Ramos (cell line): ENCODE measurements around the gene WDR46.
"Not testable (repeated sequence)": the region's sequence is repeated elsewhere in the genome, so short reads cannot be mapped to it uniquely, and the experiment has no call there.

Experiments
- in situ Hi-C: fragments of 300-500 bp; cut with MboI; formaldehyde crosslinking; loops from one replicate; pipeline ENCODE4 v1.14.3; 2022; ENCODE audit warnings: low sequenced_read_pairs; ENCODE audit not compliant: unreplicated experiment

WDR46 gene

DNA sequence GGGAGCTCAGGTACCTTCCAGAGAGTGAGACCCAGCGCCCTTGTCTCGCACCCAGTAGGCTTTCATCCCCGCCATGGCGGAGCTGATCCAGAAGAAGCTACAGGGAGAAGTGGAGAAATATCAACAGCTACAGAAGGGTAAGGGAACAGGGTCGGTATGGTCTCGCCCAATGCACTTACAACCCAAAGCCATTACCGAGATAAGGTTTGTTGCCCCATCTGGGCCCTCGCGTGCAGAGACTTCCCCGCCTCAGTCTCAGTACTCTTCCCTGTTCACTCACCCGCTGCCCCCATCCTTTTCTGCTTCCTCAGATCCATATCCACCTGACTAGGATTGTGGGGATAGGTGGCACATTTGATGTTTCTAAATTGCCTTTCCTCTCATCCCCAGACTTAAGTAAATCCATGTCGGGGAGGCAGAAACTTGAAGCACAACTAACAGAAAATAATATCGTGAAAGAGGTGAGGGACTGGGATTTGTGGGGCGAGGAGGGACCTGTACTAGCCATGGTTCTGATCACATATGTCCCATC, 811 bp upstream of the WDR46 start:
- in situ Hi-C loops = no loop called here

DNA sequence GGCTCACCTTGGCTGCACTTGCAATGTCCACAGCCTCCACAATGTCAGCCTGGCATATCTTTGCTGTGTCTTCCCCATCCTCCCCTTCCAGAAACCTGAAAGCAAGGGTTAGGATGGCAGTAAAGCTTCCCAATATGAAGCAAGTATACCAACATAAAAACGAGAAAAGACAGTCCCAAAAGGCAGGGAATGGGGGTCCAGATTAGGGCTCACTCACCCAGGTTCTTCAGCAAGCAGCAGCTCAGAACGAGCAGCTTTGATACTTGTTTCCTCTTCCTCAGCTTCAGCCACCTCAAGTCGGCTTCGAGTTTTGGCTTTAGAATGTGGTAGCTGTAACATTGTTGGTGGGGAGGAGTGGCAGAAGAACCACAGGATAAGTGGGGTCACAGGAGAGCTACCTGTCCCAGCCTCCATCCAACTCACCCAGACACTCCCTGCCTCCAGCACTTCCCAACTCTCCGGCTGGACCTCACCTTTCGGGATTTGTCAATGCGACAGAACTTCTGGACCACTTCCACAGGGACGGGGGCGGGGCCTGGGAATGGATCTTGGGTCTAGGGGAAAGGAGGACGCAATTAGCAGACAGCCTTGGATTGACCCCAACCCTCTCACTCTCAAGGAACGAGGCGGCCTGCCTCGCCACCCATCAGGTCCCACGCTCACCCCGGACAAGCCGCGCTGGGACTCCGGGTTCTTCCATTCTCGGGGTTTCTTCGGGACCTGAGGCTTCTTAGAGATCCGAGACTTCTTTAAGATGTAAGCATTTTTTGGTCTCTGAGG, 708 bp downstream of the WDR46 start:
- in situ Hi-C loops = no loop called here

DNA sequence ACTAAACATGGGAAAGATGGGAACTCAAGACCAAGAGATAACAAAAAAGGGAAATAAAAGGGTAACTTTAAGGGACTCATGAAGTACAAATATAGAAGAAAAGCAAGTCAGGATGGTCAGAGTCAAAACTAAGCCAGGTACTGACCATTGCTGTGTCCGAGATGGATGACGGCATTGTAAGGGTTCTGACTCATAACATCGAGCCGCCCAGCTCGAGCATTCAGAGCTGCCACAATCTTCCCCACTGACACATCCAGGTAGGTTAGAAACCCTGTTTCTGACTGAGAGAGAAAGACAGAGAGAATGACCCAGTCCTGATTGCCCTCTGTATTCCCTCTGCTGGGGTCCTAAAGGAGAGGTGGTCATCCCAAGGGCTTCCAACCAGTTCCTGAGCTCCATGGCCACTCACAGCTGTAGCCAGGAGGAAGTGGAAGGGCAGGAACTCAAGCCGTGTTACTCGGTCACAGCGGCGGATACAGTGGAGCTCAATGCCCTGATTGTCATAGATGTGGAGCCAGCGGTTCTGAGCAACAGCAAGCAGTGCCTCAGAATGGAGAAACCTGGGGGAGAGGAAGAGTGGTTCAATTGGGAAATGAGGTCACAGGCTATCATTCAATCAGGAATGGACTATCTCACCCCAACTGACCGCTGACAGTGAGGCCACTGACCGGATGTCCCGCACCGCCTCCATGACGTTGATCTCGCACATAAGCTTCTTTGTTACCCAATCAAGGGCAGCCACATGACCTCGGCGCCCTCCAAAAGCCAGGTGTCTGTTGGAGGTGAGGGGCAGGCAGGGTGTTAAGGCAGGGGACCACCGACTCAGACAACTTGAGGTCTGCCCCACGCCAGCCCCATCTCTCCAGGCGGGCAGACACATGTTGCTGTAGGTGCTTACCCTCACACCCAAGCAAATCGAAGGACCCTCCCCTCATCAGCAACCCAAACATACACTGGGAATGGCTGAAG, 1.8 kb downstream of the WDR46 start:
- in situ Hi-C loops = no loop called here

DNA sequence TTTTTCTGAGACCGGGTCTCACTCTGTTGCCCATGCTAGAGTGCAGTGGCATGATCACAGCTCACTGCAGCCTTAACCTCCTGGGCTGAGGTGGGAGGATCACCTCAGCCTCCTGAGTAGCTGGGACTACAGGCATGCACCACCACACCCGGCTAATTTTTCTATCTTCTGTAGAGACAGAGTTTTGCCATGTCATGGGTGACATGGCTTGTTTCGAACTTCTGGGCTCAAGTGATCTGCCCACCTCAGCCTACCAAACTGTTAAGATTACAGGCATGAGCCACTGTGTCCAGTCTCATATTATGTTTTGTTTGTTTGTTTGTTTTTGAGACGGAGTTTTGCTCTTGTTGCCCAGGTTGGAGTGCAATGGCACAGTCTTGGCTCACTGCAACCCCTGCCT, 3.8 kb downstream of the WDR46 start:
- in situ Hi-C loops = not testable (repeated sequence)

DNA sequence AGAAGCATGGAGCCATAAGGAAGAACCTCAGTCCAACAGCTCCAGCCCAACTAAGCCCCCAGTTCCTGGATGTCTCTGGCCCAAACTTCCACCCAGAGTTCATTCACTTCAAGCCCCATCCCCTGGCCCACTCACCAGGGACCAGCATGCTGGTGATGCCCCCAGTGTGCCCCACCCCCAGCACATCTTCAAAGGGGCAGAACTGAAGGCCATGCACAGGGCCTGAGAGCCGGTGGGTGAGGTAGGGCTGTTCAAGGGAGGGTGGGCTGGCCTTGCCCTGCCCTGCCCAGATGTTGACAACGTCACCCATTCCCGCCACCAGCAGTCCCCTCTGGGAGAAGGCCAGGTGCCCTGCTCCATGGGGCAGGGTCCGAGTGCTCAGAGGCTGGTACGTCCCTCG, 8.5 kb downstream of the WDR46 start:
- in situ Hi-C loops = no loop called here

DNA sequence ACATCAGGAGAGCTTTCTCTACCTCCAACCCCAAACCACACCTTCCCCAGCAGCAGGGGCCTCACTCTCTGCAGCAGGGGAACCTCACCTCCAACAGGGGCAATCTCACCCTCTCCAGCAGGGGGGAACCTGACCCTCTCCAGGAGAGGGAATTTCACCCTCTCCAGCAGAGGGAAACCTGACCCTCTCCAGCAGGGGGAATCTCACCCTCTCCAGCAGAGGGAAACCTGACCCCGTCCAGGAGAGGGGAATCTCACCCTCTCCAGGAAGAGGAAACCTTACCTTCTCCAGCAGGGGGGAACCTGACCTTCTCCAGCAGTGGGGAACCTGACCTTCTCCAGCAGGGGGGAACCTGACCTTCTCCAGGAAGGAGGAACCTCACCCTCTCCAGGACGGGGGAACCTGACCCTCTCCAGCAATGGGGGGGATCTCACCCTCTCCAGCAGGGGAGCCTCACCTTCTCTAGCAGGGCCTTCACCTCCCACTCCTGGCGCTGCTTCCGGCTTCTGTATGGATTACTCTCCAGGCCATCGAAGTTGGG, 9.0 kb downstream of the WDR46 start:
- in situ Hi-C loops = no loop called here

DNA sequence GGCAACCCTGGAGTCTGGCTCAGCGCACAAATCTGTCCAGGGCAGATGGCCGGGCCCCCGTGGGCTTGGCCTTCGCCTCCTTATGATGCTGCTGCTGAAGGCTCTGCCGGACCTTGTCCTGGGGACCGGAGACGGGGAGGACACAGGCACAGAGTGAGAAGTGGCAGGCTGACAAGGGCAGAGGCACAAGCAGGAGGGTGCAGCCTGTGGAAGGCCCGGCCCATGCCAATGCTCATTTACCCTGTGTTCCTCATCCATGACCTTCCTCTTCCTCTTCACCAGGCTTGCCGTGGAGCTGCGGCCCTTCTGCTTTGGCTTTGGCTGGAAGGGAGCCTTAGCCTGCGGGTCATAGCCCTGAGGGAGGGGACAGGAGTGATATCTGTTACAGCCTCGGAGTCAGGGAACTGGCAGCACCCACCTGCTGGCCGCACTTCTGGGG, 9.8 kb downstream of the WDR46 start:
- in situ Hi-C loops = no loop called here

DNA sequence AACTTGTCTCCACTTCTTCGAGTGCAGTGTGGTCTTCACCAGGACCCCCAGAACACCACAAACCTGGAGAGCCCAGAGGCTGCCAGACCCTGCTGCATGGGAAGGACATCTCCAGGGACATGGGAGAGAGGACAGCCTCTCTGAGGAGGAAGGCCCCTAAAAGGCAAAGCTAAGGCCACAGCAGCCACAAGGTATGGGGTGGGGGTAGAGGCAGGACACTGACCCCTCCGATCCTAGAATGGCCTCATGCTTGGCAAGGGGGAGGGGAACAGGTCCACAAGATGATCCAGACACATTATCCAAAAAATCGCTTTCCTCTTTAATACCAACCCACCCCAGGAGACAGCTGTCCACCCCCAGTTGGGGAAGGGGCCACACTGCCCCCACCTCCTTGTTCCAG, 10.2 kb downstream of the WDR46 start:
- in situ Hi-C loops = no loop called here

DNA sequence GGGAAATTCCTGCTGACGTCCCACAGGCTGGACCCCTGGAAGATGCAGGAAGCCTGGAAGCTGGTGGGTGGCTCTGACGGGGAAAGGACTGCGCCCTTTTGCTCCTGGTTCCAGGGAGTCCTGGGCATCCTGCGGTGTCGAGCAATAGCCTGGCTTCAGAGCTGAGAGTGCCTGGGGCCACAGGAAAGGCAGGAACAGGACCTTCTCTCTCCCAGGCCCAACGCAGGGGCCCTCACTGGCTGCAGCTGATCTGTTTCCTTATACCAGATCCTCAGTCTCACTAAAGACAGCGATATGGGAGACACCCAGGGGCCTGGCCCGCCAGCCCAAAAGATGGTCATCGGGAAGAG, 10.7 kb downstream of the WDR46 start:
- in situ Hi-C loops = no loop called here

DNA sequence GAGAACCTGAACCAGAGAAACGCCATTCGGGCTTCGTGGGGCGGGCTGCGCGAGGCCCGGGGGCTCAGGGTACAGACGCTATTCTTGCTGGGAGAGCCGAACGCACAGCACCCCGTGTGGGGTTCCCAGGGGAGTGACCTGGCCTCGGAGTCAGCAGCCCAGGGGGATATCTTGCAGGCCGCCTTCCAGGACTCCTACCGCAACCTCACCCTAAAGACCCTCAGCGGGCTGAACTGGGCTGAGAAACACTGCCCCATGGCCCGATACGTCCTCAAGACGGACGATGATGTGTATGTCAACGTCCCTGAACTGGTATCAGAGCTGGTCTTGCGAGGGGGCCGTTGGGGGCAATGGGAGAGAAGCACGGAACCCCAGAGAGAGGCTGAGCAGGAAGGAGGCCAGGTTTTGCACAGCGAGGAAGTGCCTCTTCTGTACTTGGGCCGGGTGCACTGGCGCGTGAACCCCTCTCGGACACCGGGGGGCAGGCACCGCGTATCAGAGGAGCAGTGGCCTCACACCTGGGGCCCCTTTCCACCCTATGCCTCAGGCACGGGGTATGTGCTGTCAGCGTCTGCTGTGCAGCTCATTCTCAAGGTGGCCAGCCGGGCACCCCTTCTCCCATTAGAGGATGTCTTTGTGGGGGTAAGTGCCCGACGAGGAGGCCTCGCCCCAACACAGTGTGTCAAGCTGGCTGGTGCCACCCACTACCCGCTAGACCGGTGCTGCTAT, 11.2 kb downstream of the WDR46 start:
- in situ Hi-C loops = no loop called here

DNA sequence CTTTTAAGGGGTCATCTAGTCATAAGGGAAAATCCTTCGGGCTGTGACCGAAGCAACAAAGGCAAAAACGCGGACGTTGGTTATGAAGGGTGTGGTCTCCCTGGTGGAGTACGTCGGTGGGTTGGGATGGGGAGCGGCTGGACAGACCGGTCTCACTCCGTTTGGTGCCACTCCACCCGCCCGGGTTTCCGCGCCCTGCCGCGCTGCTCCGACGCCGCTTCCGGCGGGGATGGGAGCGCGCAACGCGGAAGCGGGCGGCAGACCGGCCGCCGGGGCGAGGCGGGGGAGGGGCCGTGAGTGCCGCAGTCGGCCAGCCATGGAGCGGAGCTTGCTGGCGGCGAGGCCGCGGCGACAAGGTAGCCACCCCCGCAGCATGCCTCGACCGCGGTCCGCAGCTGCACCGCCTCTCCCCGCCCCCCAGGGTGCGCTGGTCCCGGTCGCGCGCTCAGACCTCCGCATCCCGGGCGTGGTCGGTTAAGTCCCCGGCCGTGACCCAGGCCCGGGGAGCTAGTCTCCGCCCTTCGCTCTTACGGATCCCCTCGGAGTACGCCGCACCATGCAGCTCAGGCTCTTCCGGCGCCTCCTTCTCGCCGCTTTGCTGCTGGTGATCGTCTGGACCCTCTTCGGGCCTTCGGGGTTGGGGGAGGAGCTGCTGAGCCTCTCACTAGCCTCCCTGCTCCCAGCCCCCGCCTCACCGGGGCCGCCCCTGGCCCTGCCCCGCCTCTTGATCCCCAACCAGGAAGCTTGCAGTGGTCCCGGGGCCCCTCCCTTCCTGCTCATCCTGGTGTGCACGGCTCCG, 12.0 kb downstream of the WDR46 start, which contains the start of gene B3GALT4:
Gene B3GALT4 (plus strand): TSS at position 260 of the 799 bp plus-strand sequence. CDS start 297 bp downstream, at position 557.
- in situ Hi-C loops = no loop called here

DNA sequence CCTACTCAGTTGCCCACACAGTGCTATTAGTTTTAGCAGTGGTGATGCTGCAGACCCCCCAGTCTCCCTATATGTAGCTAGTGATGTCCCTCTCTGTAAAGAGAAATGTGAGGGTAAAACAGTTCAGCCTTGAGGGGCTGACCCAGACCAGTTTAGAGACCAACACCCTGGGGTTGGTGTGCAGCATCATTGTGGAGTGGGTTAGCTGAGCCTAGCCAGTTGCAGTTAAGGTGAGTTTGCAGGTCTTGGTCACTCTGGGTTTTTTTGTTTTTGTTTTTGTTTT, 12.5 kb downstream of the WDR46 start:
- in situ Hi-C loops = no loop called here

DNA sequence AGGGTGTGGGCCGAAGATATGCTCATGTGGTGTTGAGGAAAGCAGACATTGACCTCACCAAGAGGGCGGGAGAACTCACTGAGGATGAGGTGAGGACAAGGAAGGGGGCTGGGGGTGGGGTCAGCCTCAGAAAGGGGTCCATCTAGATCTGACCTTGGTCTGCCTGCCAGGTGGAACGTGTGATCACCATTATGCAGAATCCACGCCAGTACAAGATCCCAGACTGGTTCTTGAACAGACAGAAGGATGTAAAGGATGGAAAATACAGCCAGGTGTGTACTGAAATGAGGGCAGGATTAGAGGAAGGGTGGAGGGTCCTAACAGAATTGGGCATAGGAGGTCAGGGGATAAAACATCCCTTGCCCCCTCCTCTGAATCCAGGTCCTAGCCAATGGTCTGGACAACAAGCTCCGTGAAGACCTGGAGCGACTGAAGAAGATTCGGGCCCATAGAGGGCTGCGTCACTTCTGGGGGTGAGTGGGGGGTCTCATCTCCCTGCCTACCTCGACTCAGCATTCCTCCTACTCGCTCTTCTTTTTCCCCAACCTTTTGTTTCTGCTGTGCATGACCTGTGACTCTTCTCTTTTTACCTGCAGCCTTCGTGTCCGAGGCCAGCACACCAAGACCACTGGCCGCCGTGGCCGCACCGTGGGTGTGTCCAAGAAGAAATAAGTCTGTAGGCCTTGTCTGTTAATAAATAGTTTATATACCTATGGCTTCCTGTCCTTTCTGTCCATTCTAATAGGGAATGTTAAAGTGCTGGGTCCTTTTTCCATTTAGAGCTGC, 13.1 kb downstream of the WDR46 start:
- in situ Hi-C loops = not testable (repeated sequence)

DNA sequence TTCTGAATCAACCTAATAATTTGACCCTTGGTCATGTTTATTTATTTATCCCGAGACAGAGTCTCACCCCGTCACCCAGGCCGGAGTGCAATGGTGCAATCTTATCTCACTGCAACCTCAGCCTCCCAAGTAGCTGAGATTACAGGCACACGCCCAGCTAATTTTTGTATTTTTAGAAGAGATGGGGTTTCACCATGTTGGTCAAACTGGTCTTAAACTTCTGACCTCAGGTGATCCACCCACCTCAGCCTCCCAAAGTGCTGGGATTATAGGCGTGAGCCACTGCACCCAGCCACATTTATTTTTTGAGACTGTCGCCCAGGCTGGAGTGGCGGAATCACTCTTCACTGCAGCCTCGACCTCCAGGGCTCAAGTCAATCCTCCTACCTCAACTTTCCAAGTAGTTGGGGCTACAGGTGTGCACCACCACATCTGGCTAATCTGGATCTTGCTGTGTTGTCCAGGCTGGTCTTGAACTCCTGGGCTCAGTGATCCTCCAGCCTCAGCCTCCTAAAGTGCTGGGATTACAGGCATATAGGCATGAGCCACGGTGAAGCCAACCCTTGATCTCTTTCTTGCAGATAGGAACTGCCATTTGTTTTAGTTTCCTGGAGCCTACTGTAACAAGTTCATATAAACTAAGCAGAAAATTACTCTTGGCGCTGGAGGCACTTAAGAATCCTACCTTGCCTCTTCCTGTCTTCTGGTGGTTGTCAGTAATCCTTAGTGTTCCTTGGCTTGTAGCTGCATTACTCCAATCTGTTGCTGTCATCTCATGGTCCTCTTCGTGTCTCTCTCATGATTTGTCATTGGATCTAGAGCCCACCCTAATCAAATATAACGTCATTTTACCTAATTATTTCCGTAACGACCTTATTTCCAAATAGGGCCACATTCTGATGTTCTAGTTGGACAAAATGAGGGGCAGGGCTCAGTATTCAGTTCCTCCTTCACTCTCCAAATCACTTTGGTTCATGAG, 14.8 kb downstream of the WDR46 start:
- in situ Hi-C loops = no loop called here

DNA sequence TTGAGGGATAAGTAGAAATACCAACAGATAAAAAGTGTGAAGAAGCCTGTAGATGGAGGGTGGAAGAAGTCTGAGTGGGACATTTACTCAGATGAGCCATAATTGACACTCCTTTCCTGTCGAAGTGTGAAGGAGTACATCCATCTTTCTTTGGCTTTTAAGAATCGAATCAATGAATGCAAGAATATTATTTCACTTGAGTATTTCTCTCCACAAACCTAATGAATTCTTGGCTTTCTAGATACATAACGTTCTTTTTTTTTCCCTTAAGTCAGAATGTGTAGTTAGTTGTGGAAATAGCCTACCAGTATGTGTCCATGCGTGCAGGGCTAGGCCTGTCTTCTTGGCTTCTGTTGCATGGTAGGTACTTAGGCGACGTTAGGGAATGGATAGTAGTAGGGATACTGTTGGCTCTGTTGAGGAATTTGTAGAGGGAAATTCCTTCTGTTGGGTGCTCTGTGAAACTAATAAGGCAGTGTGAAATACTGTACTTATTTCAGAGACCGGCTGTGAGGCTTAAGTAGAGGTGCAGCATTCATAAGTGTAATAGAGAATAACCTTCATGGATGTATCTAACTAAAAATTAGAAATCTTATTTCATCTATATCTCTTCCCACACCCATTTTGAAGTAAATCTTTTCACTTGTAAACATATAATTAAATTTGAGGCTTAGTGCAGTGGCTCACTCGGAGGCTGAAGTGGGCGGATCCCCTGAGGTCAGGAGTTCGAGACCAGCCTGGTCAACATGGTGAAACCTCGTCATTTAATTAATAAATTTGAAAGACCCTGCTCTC, 15.7 kb downstream of the WDR46 start:
- in situ Hi-C loops = no loop called here

DNA sequence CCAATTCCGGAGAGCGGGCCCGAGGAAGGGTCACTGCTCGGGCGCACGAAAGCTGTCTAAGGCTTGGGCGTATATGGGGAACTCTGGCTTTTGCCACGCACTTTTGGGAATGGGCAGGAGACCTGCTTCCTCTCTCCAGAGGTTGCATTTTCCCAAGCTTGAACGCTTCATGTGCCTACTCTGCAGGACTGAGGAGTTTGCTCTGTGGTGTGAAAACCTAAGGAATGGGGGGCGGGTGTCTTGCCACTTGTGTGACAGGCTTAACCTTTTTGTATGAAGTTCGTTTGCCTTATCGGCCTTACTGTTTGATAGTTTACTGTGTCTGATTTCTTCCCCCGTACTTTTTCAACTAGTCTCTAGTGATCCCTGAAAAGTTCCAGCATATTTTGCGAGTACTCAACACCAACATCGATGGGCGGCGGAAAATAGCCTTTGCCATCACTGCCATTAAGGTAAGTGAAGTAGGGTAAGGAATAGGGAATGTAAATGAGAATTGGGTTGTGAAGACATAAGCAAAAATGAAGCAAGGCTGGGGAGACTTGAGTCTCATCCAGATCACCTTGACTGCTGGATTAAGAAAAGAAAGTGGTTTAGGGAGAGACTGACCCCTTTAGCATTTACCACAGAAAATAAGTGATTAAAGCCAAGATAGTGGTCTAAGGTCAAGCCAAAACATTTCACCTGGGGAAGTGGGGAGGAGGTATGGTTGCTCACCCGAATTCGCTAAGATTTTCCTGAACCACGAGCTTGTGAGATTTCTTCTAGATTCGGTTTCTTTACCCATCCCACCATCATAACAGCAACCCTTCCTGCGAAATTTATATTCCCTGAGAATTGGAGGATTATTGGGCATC, 16.5 kb downstream of the WDR46 start:
- in situ Hi-C loops = no loop called here
